Kidney glomerular epithelial cell (primary cell): ENCODE data around the gene DUSP1.
"Not testable (repeated sequence)": the region's sequence is repeated elsewhere in the genome, so short reads cannot be mapped to it uniquely, and the experiment has no call there.

Source experiments
- DNase-seq: peaks from one replicate; lab custom pipeline; 2025; lab: John Stamatoyannopoulos, UW

The DUSP1 gene

GRCh38 chr5:172797771-172798191, 26.8 kb upstream of the DUSP1 start:
- no peak for DNase-seq

- DNase-seq: no peak
Observed at GRCh38 chr5:172796306-172796705, 25.3 kb upstream of the DUSP1 start.

- peak; percentile 96 for DNase-seq
Observed at GRCh38 chr5:172795318-172795977, 24.5 kb upstream of the DUSP1 start.

GRCh38 chr5:172793577-172794488, 22.8 kb upstream of the DUSP1 start:
- DNase-seq: no peak

- DNase-seq: no peak
Observed at GRCh38 chr5:172792701-172793570, 21.9 kb upstream of the DUSP1 start.

- DNase-seq: no peak
Observed at GRCh38 chr5:172791726-172792445, 20.9 kb upstream of the DUSP1 start.

GRCh38 chr5:172791286-172791685, 20.3 kb upstream of the DUSP1 start:
- no peak for DNase-seq

GRCh38 chr5:172790496-172790889, 19.5 kb upstream of the DUSP1 start:
- no peak for DNase-seq

GRCh38 chr5:172789687-172790495, 18.9 kb upstream of the DUSP1 start:
- DNase-seq: peak; percentile 53

GRCh38 chr5:172788771-172789686, 18.0 kb upstream of the DUSP1 start:
- DNase-seq: no peak

GRCh38 chr5:172787538-172787937, 16.5 kb upstream of the DUSP1 start:
- DNase-seq: not testable (repeated sequence)

- DNase-seq: no peak
Observed at GRCh38 chr5:172786736-172787462, 15.9 kb upstream of the DUSP1 start.

GRCh38 chr5:172785429-172786088, 14.6 kb upstream of the DUSP1 start:
- no peak for DNase-seq

GRCh38 chr5:172784162-172784561, 13.2 kb upstream of the DUSP1 start:
- DNase-seq: not testable (repeated sequence)

- not testable (repeated sequence) for DNase-seq
Observed at GRCh38 chr5:172783319-172783718, 12.3 kb upstream of the DUSP1 start.

GRCh38 chr5:172782169-172783039, 11.4 kb upstream of the DUSP1 start:
- DNase-seq: no peak

GRCh38 chr5:172779691-172780341, 8.8 kb upstream of the DUSP1 start:
- DNase-seq: no peak
